Measurements from ENCODE around the gene TSPAN31.

Gene TSPAN31

GRCh38 chr12:57745485-57745881, 644 bp downstream of the TSPAN31 start:
- in situ Hi-C loops (cut with MboI; ENCODE audit: low pct_unique_long_range_greater_than_20kb, low sequenced_read_pairs, unreplicated experiment) = no loop called here
- DNase-seq (ENCODE audit: low spot score) = no peak
- TF ChIP-seq CTCF (IDR thresholded peaks at IDR 0.05; ENCODE audit: extremely low read depth, insufficient read depth, missing control alignments) = no peak

- DNase-seq (ENCODE audit: low spot score) = no peak
- no peak for TF ChIP-seq CTCF (IDR thresholded peaks at IDR 0.05; ENCODE audit: extremely low read depth, insufficient read depth, missing control alignments)
- in situ Hi-C loops (cut with MboI; ENCODE audit: low pct_unique_long_range_greater_than_20kb, low sequenced_read_pairs, unreplicated experiment) = no loop called here
These were observed 1.2 kb downstream of the TSPAN31 start for GRCh38 chr12:57746025-57746424.

GRCh38 chr12:57749061-57749460, 4.2 kb downstream of the TSPAN31 start:
- in situ Hi-C loops (cut with MboI; ENCODE audit: low pct_unique_long_range_greater_than_20kb, low sequenced_read_pairs, unreplicated experiment) = no loop called here
- no peak for DNase-seq (ENCODE audit: low spot score)
- no peak for TF ChIP-seq CTCF (IDR thresholded peaks at IDR 0.05; ENCODE audit: extremely low read depth, insufficient read depth, missing control alignments)

GRCh38 chr12:57750561-57751431, 6.0 kb downstream of the TSPAN31 start:
- DNase-seq (ENCODE audit: low spot score) = no peak
- TF ChIP-seq CTCF (IDR thresholded peaks at IDR 0.05; ENCODE audit: extremely low read depth, insufficient read depth, missing control alignments) = no peak
- in situ Hi-C loops (cut with MboI; ENCODE audit: low pct_unique_long_range_greater_than_20kb, low sequenced_read_pairs, unreplicated experiment) = no loop called here

GRCh38 chr12:57751432-57751787, 6.6 kb downstream of the TSPAN31 start:
- in situ Hi-C loops (cut with MboI; ENCODE audit: low pct_unique_long_range_greater_than_20kb, low sequenced_read_pairs, unreplicated experiment) = no loop called here
- DNase-seq (ENCODE audit: low spot score) = no peak
- no peak for TF ChIP-seq CTCF (IDR thresholded peaks at IDR 0.05; ENCODE audit: extremely low read depth, insufficient read depth, missing control alignments)

- peak; percentile 98 for DNase-seq (ENCODE audit: low spot score)
- in situ Hi-C loops (cut with MboI; ENCODE audit: low pct_unique_long_range_greater_than_20kb, low sequenced_read_pairs, unreplicated experiment) = no loop called here
- no peak for TF ChIP-seq CTCF (IDR thresholded peaks at IDR 0.05; ENCODE audit: extremely low read depth, insufficient read depth, missing control alignments)
These were observed 7.2 kb downstream of the TSPAN31 start, which contains the start of gene CDK4 for GRCh38 chr12:57751788-57752667. Gene CDK4 (minus strand): TSS chr12:57752310. CDS start chr12:57751717, 593 bp downstream.
